CD1c-positive myeloid dendritic cell (primary cell): Measurements from ENCODE around the gene ZNRF4.
"Not testable (repeated sequence)": the region's sequence is repeated elsewhere in the genome, so short reads cannot be mapped to it uniquely, and the experiment has no call there.

ENCODE experiments used
- DNase-seq: peaks from one replicate; pipeline ENCODE4 v3.0.0-alpha.2; 2016; ENCODE audit errors: extremely low spot score

The ZNRF4 gene

GRCh38 chr19:5473646-5474045, 18.4 kb downstream of the ZNRF4 start:
- DNase-seq: no peak

- no peak for DNase-seq
These were observed 22.4 kb downstream of the ZNRF4 start for GRCh38 chr19:5477451-5478215.

GRCh38 chr19:5478241-5478924, 23.2 kb downstream of the ZNRF4 start:
- no peak for DNase-seq

- DNase-seq: no peak
These were observed 23.8 kb downstream of the ZNRF4 start for GRCh38 chr19:5478925-5479588.

- no peak for DNase-seq
These were observed 24.7 kb downstream of the ZNRF4 start for GRCh38 chr19:5479958-5480357.

- DNase-seq: peak; percentile 19
These were observed 25.2 kb downstream of the ZNRF4 start for GRCh38 chr19:5480427-5480836.

GRCh38 chr19:5481957-5482356, 26.7 kb downstream of the ZNRF4 start:
- DNase-seq: no peak

GRCh38 chr19:5484398-5485285, 29.4 kb downstream of the ZNRF4 start:
- no peak for DNase-seq

- DNase-seq: no peak
These were observed 30.0 kb downstream of the ZNRF4 start for GRCh38 chr19:5485286-5485636.

- DNase-seq: not testable (repeated sequence)
These were observed 30.4 kb downstream of the ZNRF4 start for GRCh38 chr19:5485658-5486057.

GRCh38 chr19:5487222-5487621, 32.0 kb downstream of the ZNRF4 start:
- no peak for DNase-seq

GRCh38 chr19:5489551-5489950, 34.3 kb downstream of the ZNRF4 start:
- DNase-seq: no peak

- DNase-seq: no peak
These were observed 36.3 kb downstream of the ZNRF4 start for GRCh38 chr19:5491565-5491964.

GRCh38 chr19:5492281-5492634, 37.0 kb downstream of the ZNRF4 start:
- DNase-seq: no peak

- DNase-seq: no peak
These were observed 37.6 kb downstream of the ZNRF4 start for GRCh38 chr19:5492635-5493409.

GRCh38 chr19:5494773-5495172, 39.6 kb downstream of the ZNRF4 start:
- DNase-seq: no peak

GRCh38 chr19:5495792-5496191, 40.6 kb downstream of the ZNRF4 start:
- DNase-seq: no peak

- no peak for DNase-seq
These were observed 42.1 kb downstream of the ZNRF4 start for GRCh38 chr19:5497297-5497696.

GRCh38 chr19:5498830-5499550, 43.8 kb downstream of the ZNRF4 start:
- DNase-seq: no peak

- DNase-seq: no peak
These were observed 46.7 kb downstream of the ZNRF4 start for GRCh38 chr19:5501907-5502306.

GRCh38 chr19:5503598-5503997, 48.4 kb downstream of the ZNRF4 start:
- no peak for DNase-seq
